H1 (cell line): ENCODE measurements around the gene GPR15. TPM values are rescaled to one million over a fixed set of nuclear protein-coding genes. Genes with fewer than 3 reads are reported as not detected.

Source experiments
- CTCF ChIA-PET: fragments of 300-600 bp; sonication (Branson Sonifier 250); formaldehyde crosslinking; loops from one replicate; lab custom pipeline; 2021; ENCODE audit not compliant: partially characterized antibody; lab: Charles Lee
- POLR2A ChIA-PET: fragments of 300-600 bp; sonication (Branson Sonifier 250); formaldehyde crosslinking; loops from one replicate; lab custom pipeline; 2021; ENCODE audit warnings: inconsistent platforms; ENCODE audit not compliant: partially characterized antibody; lab: Charles Lee
- DNase-seq, 2 experiments: peaks; one replicate each; pipeline versions ENCODE4 v3.0.0 to v3.0.0-alpha.2; 2010 to 2022; ENCODE audit warnings: low spot score in 2 of 2, low read depth in 1 of 2, mixed read lengths in 1 of 2
- FAIRE-seq: peaks from 2 replicates; lab custom pipeline; 2011; peaks lifted over from hg19 to GRCh38; lab: Jason Lieb, UNC
- H2AFZ ChIP-seq: 2 replicates; pipeline ENCODE4 v1.8.1; 2012; ENCODE audit warnings: low read length, inconsistent platforms
- H2AK5ac ChIP-seq: 2 replicates; pipeline ENCODE4 v1.6.1; 2013; ENCODE audit warnings: low read depth, low read length
- H2BK120ac ChIP-seq: replicated peaks from 2 replicates; pipeline ENCODE3; 2013; ENCODE audit warnings: low read depth, low read length, inconsistent platforms
- H2BK12ac ChIP-seq: 2 replicates; pipeline ENCODE4 v1.6.1; 2013; ENCODE audit warnings: low read depth, low read length
- H2BK15ac ChIP-seq: 2 replicates; pipeline ENCODE4 v1.6.1; 2013; ENCODE audit warnings: low read length
- H2BK20ac ChIP-seq: 2 replicates; pipeline ENCODE4 v1.6.1; 2013; ENCODE audit warnings: low read length
- H2BK5ac ChIP-seq: 2 replicates; pipeline ENCODE4 v1.6.1; 2013; ENCODE audit warnings: low read depth, low read length
- H3K14ac ChIP-seq: 2 replicates; pipeline ENCODE4 v1.6.1; 2013; ENCODE audit warnings: inconsistent platforms; ENCODE audit not compliant: insufficient read length
- H3K18ac ChIP-seq: 2 replicates; pipeline ENCODE4 v1.6.1; 2013; ENCODE audit warnings: low read length; ENCODE audit errors: extremely low read depth
- H3K23ac ChIP-seq: 2 replicates; pipeline ENCODE4 v1.6.1; 2013; ENCODE audit warnings: inconsistent platforms; ENCODE audit not compliant: insufficient read length
- H3K23me2 ChIP-seq: 2 replicates; pipeline ENCODE4 v1.6.1; 2013; ENCODE audit warnings: low read depth, low read length
- H3K27ac ChIP-seq: 2 replicates; pipeline ENCODE4 v1.6.1; 2011; ENCODE audit warnings: low read depth, low read length, inconsistent platforms
- H3K27me3 ChIP-seq, 4 experiments: replicated peaks in 1 of 4; 1 replicate in 1 of 4; 2 replicates in 3 of 4; pipeline versions ENCODE4 v1.6.1 to v1.8.1; 2011 to 2013; ENCODE audit warnings: low read length in 3 of 4, mild to moderate bottlenecking in 3 of 4, inconsistent platforms in 2 of 4, mixed read lengths in 2 of 4, moderate library complexity in 1 of 4; ENCODE audit not compliant: control insufficient read depth in 3 of 4, insufficient read depth in 3 of 4; ENCODE audit errors: extremely low read depth in 1 of 4
- H3K36me3 ChIP-seq, 4 experiments: 2 replicates each; pipeline versions ENCODE4 v1.6.1 to v1.8.1; 2011 to 2013; ENCODE audit warnings: mild to moderate bottlenecking in 4 of 4, low read length in 3 of 4, moderate library complexity in 2 of 4, control low read depth in 1 of 4, inconsistent platforms in 1 of 4; ENCODE audit not compliant: insufficient read depth in 4 of 4, control insufficient read depth in 2 of 4
- H3K4ac ChIP-seq: replicated peaks from 2 replicates; pipeline ENCODE3; 2013; ENCODE audit warnings: low read length, low read depth, mixed read lengths, inconsistent platforms; ENCODE audit not compliant: insufficient read length
- H3K4me1 ChIP-seq, 4 experiments: replicated peaks in 1 of 4; 1 replicate in 1 of 4; 2 replicates in 3 of 4; pipeline versions ENCODE4 v1.6.1 to v1.8.1; 2011 to 2013; ENCODE audit warnings: low read length in 3 of 4, inconsistent platforms in 2 of 4, mixed read lengths in 1 of 4; ENCODE audit not compliant: insufficient read depth in 4 of 4, control insufficient read depth in 3 of 4
- H3K4me2 ChIP-seq, 2 experiments: 2 replicates each; pipeline versions ENCODE4 v1.6.1 to v1.8.1; 2011 to 2013; ENCODE audit warnings: low read depth in 2 of 2, low read length in 2 of 2, control low read depth in 1 of 2, inconsistent platforms in 1 of 2, mild to moderate bottlenecking in 1 of 2; ENCODE audit not compliant: insufficient read depth in 1 of 2
- H3K4me3 ChIP-seq, 4 experiments: fragments of 200-600, 300-600 bp in 1 of 4; sonication (generic), shearing (Covaris generic), sonication (Bioruptor Twin) in 1 of 4; 2 replicates each; pipeline versions ENCODE4 v1.5.1 to v1.8.1; 2011 to 2016; ENCODE audit warnings: low read length in 4 of 4, low read depth in 3 of 4, control low read depth in 2 of 4, inconsistent platforms in 2 of 4, mild to moderate bottlenecking in 2 of 4, mixed read lengths in 1 of 4, moderate library complexity in 1 of 4; ENCODE audit not compliant: insufficient read depth in 2 of 4; ENCODE audit errors: extremely low read depth in 1 of 4
- H3K56ac ChIP-seq: replicated peaks from 2 replicates; pipeline ENCODE3; 2013; ENCODE audit warnings: low read depth, mild to moderate bottlenecking, mixed read lengths, low read length, inconsistent platforms; ENCODE audit not compliant: insufficient read length
- H3K79me1 ChIP-seq: 2 replicates; pipeline ENCODE4 v1.6.1; 2013; ENCODE audit warnings: low read depth, low read length, control low read depth
- H3K79me2 ChIP-seq, 2 experiments: 2 replicates each; pipeline versions ENCODE4 v1.6.1 to v1.8.1; 2012 to 2013; ENCODE audit warnings: low read length in 2 of 2, mild to moderate bottlenecking in 2 of 2, inconsistent platforms in 1 of 2; ENCODE audit not compliant: insufficient read depth in 2 of 2, control insufficient read depth in 1 of 2
- H3K9ac ChIP-seq, 4 experiments: replicated peaks in 1 of 4; 1 replicate in 1 of 4; 2 replicates in 3 of 4; pipeline versions ENCODE4 v1.6.1 to v1.8.1; 2011 to 2013; ENCODE audit warnings: low read depth in 3 of 4, low read length in 3 of 4, control low read depth in 2 of 4, mild to moderate bottlenecking in 2 of 4, moderate library complexity in 2 of 4, inconsistent platforms in 1 of 4; ENCODE audit errors: extremely low read depth in 1 of 4
- H3K9me3 ChIP-seq, 2 experiments: 2 replicates each; pipeline versions ENCODE4 v1.6.1 to v1.8.1; 2012 to 2013; ENCODE audit warnings: mild to moderate bottlenecking in 2 of 2, moderate library complexity in 2 of 2, control low read depth in 1 of 2, inconsistent platforms in 1 of 2, low read depth in 1 of 2, low read length in 1 of 2, mixed read lengths in 1 of 2; ENCODE audit not compliant: insufficient read depth in 2 of 2
- H4K20me1 ChIP-seq, 2 experiments: replicated peaks in 1 of 2; 2 replicates each; pipeline versions ENCODE3 to v1.8.1; 2011 to 2013; ENCODE audit warnings: inconsistent platforms in 2 of 2, low read length in 2 of 2, mild to moderate bottlenecking in 1 of 2; ENCODE audit not compliant: insufficient read depth in 2 of 2, control insufficient read depth in 1 of 2
- H4K5ac ChIP-seq: 2 replicates; pipeline ENCODE4 v1.6.1; 2013; ENCODE audit warnings: low read length, low read depth, mixed read lengths, inconsistent platforms; ENCODE audit not compliant: insufficient read length
- H4K8ac ChIP-seq: 2 replicates; pipeline ENCODE4 v1.8.0; 2013; ENCODE audit warnings: mild to moderate bottlenecking, moderate library complexity, low read length, inconsistent platforms; ENCODE audit not compliant: insufficient read depth; ENCODE audit errors: extremely low read depth
- H4K91ac ChIP-seq: replicated peaks from 2 replicates; pipeline ENCODE3; 2013; ENCODE audit warnings: low read length, mixed read lengths, inconsistent platforms; ENCODE audit not compliant: insufficient read length
- CREB1 ChIP-seq: IDR thresholded peaks from 2 replicates; pipeline ENCODE4 v1.6.1; 2012; ENCODE audit warnings: inconsistent platforms
- JUN ChIP-seq: IDR thresholded peaks from 2 replicates; pipeline ENCODE4 v1.6.1; 2011; ENCODE audit warnings: low read depth, mild to moderate bottlenecking, improper control_type of control experiment, low read length
- MAFK ChIP-seq: IDR thresholded peaks from 2 replicates; pipeline ENCODE4 v1.6.1; 2012; ENCODE audit warnings: low read depth, mild to moderate bottlenecking, improper control_type of control experiment, low read length
- SIN3A ChIP-seq, 2 experiments: IDR thresholded peaks in 1 of 2; conservative IDR thresholded peaks in 1 of 2; 2 replicates each; pipeline ENCODE4 v1.6.1; 2011 to 2012; ENCODE audit warnings: low read length in 2 of 2, improper control_type of control experiment in 1 of 2, low read depth in 1 of 2, mild to moderate bottlenecking in 1 of 2
- TCF12 ChIP-seq: IDR thresholded peaks from 2 replicates; pipeline ENCODE4 v1.6.1; 2011; ENCODE audit warnings: low read depth, mild to moderate bottlenecking, low read length
- YY1 ChIP-seq: IDR thresholded peaks from 2 replicates; pipeline ENCODE4 v1.6.1; 2011; ENCODE audit warnings: low read depth, mild to moderate bottlenecking, low read length
- WGBS, 2 experiments: shearing (Covaris generic) in 1 of 2; methylation state at CpG; one replicate each; pipeline versions ENCODE4 v1.1.6 to v1.1.7; 2013 to 2015; ENCODE audit warnings: low lambda C conversion rate in 2 of 2, mixed read lengths in 2 of 2, inconsistent platforms in 1 of 2, low coverage in 1 of 2, missing lambda C conversion rate in 1 of 2; ENCODE audit not compliant: insufficient replicate concordance in 2 of 2, insufficient coverage in 1 of 2, insufficient read length in 1 of 2; ENCODE audit errors: extremely low coverage in 1 of 2, missing lambda C conversion rate in 1 of 2; 5-methylcytosine and 5-hydroxymethylcytosine counted together
- polyA plus RNA-seq, 7 experiments: library from polyadenylated mRNA; depleted of rRNA in 3 of 7; stranded (reverse) in 5 of 7; unstranded in 2 of 7; fragments of >200 nt in 5 of 7; fragments of 200-250 nt in 2 of 7; gene quantifications; 1 replicate in 5 of 7; 2 replicates in 1 of 7; 4 replicates in 1 of 7; pipeline versions ENCODE4 v1.2.1 to v1.2.3, GENCODE V29; 2011 to 2013; ENCODE audit warnings: missing spikeins in 2 of 7, mixed read lengths in 2 of 7
- total RNA-seq: library from RNA; stranded (reverse); fragmentation: NEBNext Ultra II Directional; extraction: Animal tissue kit (Norgen Biotek cat#: 25700); gene quantifications from 2 replicates; pipeline ENCODE4 v1.2.1, GENCODE V29; 2021

GPR15 gene
- total and polyA plus RNA-seq, 2 of the 8 experiments (the other 6 are each of a cell fraction or from before 2014, with no cell fraction given) = not detected

DNA sequence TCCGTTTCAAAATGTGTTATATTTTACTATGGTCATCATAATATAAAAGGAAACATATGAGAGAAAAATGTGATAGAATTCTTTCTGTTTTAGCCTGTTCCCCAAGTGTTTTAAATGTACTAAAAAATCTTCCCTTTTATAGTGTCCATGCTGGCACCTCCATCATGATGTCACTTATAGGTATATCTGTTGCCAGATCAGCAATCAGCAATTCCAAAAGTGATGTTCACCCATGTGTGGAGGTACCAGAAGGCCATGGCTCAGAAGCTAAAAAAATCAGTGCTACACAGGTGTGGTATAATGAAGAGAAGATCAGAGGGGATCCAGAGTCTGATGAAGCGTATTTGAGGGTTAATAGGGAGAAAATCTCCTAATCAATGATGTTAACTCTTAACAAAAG lies 1.1 kb upstream of the GPR15 start:
- Histone ChIP-seq H3K27me3 (no peaks in the 10 kb centered on the region), H3K4me3 (no peak overlapping the region), H3K23me2 (no peaks in the 10 kb centered on the region), H3K23ac (no peak overlapping the region), H2BK15ac (no peak overlapping the region), H2BK5ac (no peak overlapping the region), H4K8ac (no peak overlapping the region), H4K5ac (no peak overlapping the region), H3K79me2 (no peaks in the 10 kb centered on the region), H3K18ac (no peak overlapping the region), H2BK20ac (no peak overlapping the region), H3K4ac (no peak overlapping the region), H3K56ac (no peak overlapping the region), H2BK12ac (no peak overlapping the region), H4K20me1 (no peaks in the 10 kb centered on the region), H4K91ac (no peak overlapping the region), H2AFZ (no peak overlapping the region), H3K36me3 (no peaks in the 10 kb centered on the region), H2BK120ac (no peak overlapping the region), H2AK5ac (no peak overlapping the region), H3K9me3 (no peaks in the 10 kb centered on the region), H3K14ac (no peak overlapping the region), H3K9ac (no peak overlapping the region), H3K27ac (no peak overlapping the region), H3K4me2 (no peak overlapping the region), H3K4me1 (no peaks in the 10 kb centered on the region), H3K79me1 (no peaks in the 10 kb centered on the region)
- FAIRE-seq (no peak), DNase-seq (no peak)
- POLR2A ChIA-PET = no interaction called here
- WGBS, 2 experiments = 91% methylated on average over 2 of the region's 2 CpGs; no CpG with 5 or more reads in 1 of the 2 experiments
- TF ChIP-seq YY1 = no peak
- no peak for TF ChIP-seq JUN
- no peak for TF ChIP-seq CREB1
- no peak for TF ChIP-seq MAFK
- no peak for TF ChIP-seq SIN3A (conservative IDR thresholded peaks at IDR 0.05 in 1 of 2, IDR thresholded peaks at IDR 0.05 in 1 of 2; ENCODE audit: low read depth in 1 of 2, low read length in 2 of 2)
- TF ChIP-seq TCF12 = no peak
- CTCF ChIA-PET = no interaction called here
